ENCODE measurements around the gene CFDP1.

GRCh38 chr16:75402821-75403475 lies 30.4 kb downstream of the CFDP1 start:
- TF ChIP-seq POLR2AphosphoS5 (IDR thresholded peaks at IDR 0.05; ENCODE audit: low read depth, low read length) = no peak
- no peak for TF ChIP-seq TAF1 (IDR thresholded peaks at IDR 0.05; ENCODE audit: borderline replicate concordance, insufficient read depth, low read length)
- TF ChIP-seq SIN3A (IDR thresholded peaks at IDR 0.05; ENCODE audit: borderline replicate concordance, insufficient read depth, low read length) = no peak

Measured in PFSK-1 (cell line).